NCI-H1694 treated with DMSO at 0.1 percent for 48 hours (cell line): Measurements from ENCODE around the gene GABBR2.
A peak's percentile ranks its signal among the peaks of the same experiment; 100 is the strongest.

ENCODE experiments used
- DNase-seq: peaks from one replicate; lab custom pipeline; 2025; lab: John Stamatoyannopoulos, UW

Gene GABBR2

GRCh38 chr9:98720402-98720801 is 11.7 kb upstream of the GABBR2 start:
- DNase-seq = no peak

GRCh38 chr9:98719055-98719454 is 10.3 kb upstream of the GABBR2 start:
- no peak for DNase-seq

- DNase-seq = no peak
Measured at GRCh38 chr9:98714833-98715232, 6.1 kb upstream of the GABBR2 start.

GRCh38 chr9:98712987-98713386 is 4.3 kb upstream of the GABBR2 start:
- no peak for DNase-seq

- no peak for DNase-seq
Measured at GRCh38 chr9:98709968-98710965, 1.5 kb upstream of the GABBR2 start.

- DNase-seq = no peak
Measured at GRCh38 chr9:98708103-98708932, 417 bp downstream of the GABBR2 start.

GRCh38 chr9:98707166-98708102 is 1.3 kb downstream of the GABBR2 start:
- DNase-seq = peak; percentile 76

- peak; percentile 52 for DNase-seq
Measured at GRCh38 chr9:98706651-98707165, 2.0 kb downstream of the GABBR2 start.

- no peak for DNase-seq
Measured at GRCh38 chr9:98702835-98703380, 5.8 kb downstream of the GABBR2 start.

GRCh38 chr9:98702340-98702739 is 6.4 kb downstream of the GABBR2 start:
- no peak for DNase-seq

GRCh38 chr9:98701576-98701975 is 7.2 kb downstream of the GABBR2 start:
- no peak for DNase-seq

GRCh38 chr9:98700801-98701200 is 7.9 kb downstream of the GABBR2 start:
- DNase-seq = no peak

- no peak for DNase-seq
Measured at GRCh38 chr9:98698856-98699255, 9.9 kb downstream of the GABBR2 start.

GRCh38 chr9:98694943-98695342 is 13.8 kb downstream of the GABBR2 start:
- no peak for DNase-seq

GRCh38 chr9:98692392-98692791 is 16.3 kb downstream of the GABBR2 start:
- DNase-seq = no peak

- DNase-seq = no peak
Measured at GRCh38 chr9:98691890-98692289, 16.8 kb downstream of the GABBR2 start.

- DNase-seq = no peak
Measured at GRCh38 chr9:98690686-98691085, 18.0 kb downstream of the GABBR2 start.

GRCh38 chr9:98688710-98689495 is 19.8 kb downstream of the GABBR2 start:
- no peak for DNase-seq

- no peak for DNase-seq
Measured at GRCh38 chr9:98687911-98688310, 20.8 kb downstream of the GABBR2 start.
